Measurements from ENCODE around the gene DOCK9. TPM values are rescaled to one million over a fixed set of nuclear protein-coding genes. Genes with fewer than 3 reads are reported as not detected.

DOCK9 gene
- total RNA-seq, 1 donor from 2014 or later: 25.5 TPM

- no peak for TF ChIP-seq CTCF (IDR thresholded peaks at IDR 0.05)
- intact Hi-C loops (cut with micrococcal nuclease): no loop called here
- POLR2A ChIA-PET: no interaction called here
- no peaks in the 10 kb centered on the region for H3K27me3 Mint-ChIP-seq
- no peak overlapping the region for H3K27ac Mint-ChIP-seq
- DNase-seq: no peak
- no peaks in the 10 kb centered on the region for H3K9me3 Mint-ChIP-seq
- H3K36me3 Mint-ChIP-seq (ENCODE audit: low read depth): peaks cover 4% of the 10 kb centered on the region
- no peak for ATAC-seq (ENCODE audit: low read depth)
- H3K4me3 Mint-ChIP-seq: no peak overlapping the region
- CTCF ChIA-PET: no interaction called here
- H3K4me1 Mint-ChIP-seq: peaks cover 16% of the 10 kb centered on the region
Measured at GRCh38 chr13:98915981-98916380, 61.9 kb downstream of the DOCK9 start.

GRCh38 chr13:98915563-98915962 lies 62.3 kb downstream of the DOCK9 start:
- POLR2A ChIA-PET: no interaction called here
- intact Hi-C loops (cut with micrococcal nuclease): no loop called here
- CTCF ChIA-PET: no interaction called here

GRCh38 chr13:98913741-98914140 lies 64.1 kb downstream of the DOCK9 start:
- Mint-ChIP-seq H3K36me3 (ENCODE audit: low read depth) (peaks cover 4% of the 10 kb centered on the region), H3K9me3 (no peaks in the 10 kb centered on the region), H3K4me1 (peaks cover 12% of the 10 kb centered on the region), H3K27ac (no peak overlapping the region), H3K4me3 (no peak overlapping the region), H3K27me3 (no peaks in the 10 kb centered on the region)
- ATAC-seq (ENCODE audit: low read depth): no peak
- TF ChIP-seq CTCF (IDR thresholded peaks at IDR 0.05): no peak
- intact Hi-C loops (cut with micrococcal nuclease): no loop called here
- ChIA-PET CTCF (no interaction called here), POLR2A (interaction anchor here (0.7 kb wide), 1 partner anchor 18 kb away, joined by 3 read pairs; no protein-coding TSS in a partner anchor)
- DNase-seq: no peak

More at GRCh38 chr13:98915563-98915962, 62.3 kb downstream of the DOCK9 start:
- TF ChIP-seq CTCF (IDR thresholded peaks at IDR 0.05): no peak
- no peaks in the 10 kb centered on the region for H3K9me3 Mint-ChIP-seq
- DNase-seq (no peak), ATAC-seq (ENCODE audit: low read depth) (no peak)
- H3K36me3 Mint-ChIP-seq (ENCODE audit: low read depth): peaks cover 4% of the 10 kb centered on the region
- H3K4me3 Mint-ChIP-seq: no peak overlapping the region
- no peaks in the 10 kb centered on the region for H3K27me3 Mint-ChIP-seq
- H3K4me1 Mint-ChIP-seq: peaks cover 20% of the 10 kb centered on the region
- H3K27ac Mint-ChIP-seq: no peak overlapping the region

GRCh38 chr13:98912846-98913245 lies 65.0 kb downstream of the DOCK9 start:
- CTCF ChIA-PET: no interaction called here
- H3K4me3 Mint-ChIP-seq: no peak overlapping the region
- peaks cover 4% of the 10 kb centered on the region for H3K36me3 Mint-ChIP-seq (ENCODE audit: low read depth)
- no peaks in the 10 kb centered on the region for H3K9me3 Mint-ChIP-seq
- DNase-seq (no peak), ATAC-seq (ENCODE audit: low read depth) (no peak)
- peaks cover 5% of the 10 kb centered on the region for H3K4me1 Mint-ChIP-seq
- TF ChIP-seq CTCF (IDR thresholded peaks at IDR 0.05): no peak
- POLR2A ChIA-PET: no interaction called here
- H3K27me3 Mint-ChIP-seq: no peaks in the 10 kb centered on the region
- intact Hi-C loops (cut with micrococcal nuclease): no loop called here
- no peak overlapping the region for H3K27ac Mint-ChIP-seq

GRCh38 chr13:98910501-98910951 lies 67.3 kb downstream of the DOCK9 start:
- Mint-ChIP-seq H3K4me1 (peaks cover 5% of the 10 kb centered on the region), H3K36me3 (ENCODE audit: low read depth) (peaks cover 4% of the 10 kb centered on the region), H3K27me3 (no peaks in the 10 kb centered on the region), H3K27ac (no peak overlapping the region), H3K9me3 (no peaks in the 10 kb centered on the region), H3K4me3 (no peak overlapping the region)
- CTCF ChIA-PET: no interaction called here
- intact Hi-C loops (cut with micrococcal nuclease): no loop called here
- ATAC-seq (ENCODE audit: low read depth) (no peak), DNase-seq (no peak)
- no peak for TF ChIP-seq CTCF (IDR thresholded peaks at IDR 0.05)
- POLR2A ChIA-PET: no interaction called here
